Coronary artery (tissue), 2 donors: Measurements from ENCODE around the gene PLXNA2.

ENCODE experiments used
- DNase-seq: peaks from one replicate; pipeline ENCODE4 v3.0.0-alpha.2; 2017; ENCODE audit warnings: low spot score
- H3K27ac ChIP-seq, 2 donors: fragments of 200-600 bp; sonication (generic); one replicate each; pipeline ENCODE4 v1.5.1; 2016 to 2019
- H3K4me3 ChIP-seq: fragments of 200-600 bp; sonication (generic); 2 replicates; pipeline ENCODE4 v1.5.1; 2016; ENCODE audit warnings: mild to moderate bottlenecking, moderate library complexity
- TF ChIP-seq, protein P1 (sequence below): fragments of 200-600 bp; sonication (generic); IDR thresholded peaks from one replicate; pipeline ENCODE4 v1.5.1; 2019; ENCODE audit warnings: antibody characterized with exemption

PLXNA2 gene

GRCh38 chr1:208033236-208033635 lies 210.9 kb downstream of the PLXNA2 start:
- DNase-seq, result no peak
- H3K27ac ChIP-seq, result no peak overlapping the region
- TF ChIP-seq, protein P1, sequence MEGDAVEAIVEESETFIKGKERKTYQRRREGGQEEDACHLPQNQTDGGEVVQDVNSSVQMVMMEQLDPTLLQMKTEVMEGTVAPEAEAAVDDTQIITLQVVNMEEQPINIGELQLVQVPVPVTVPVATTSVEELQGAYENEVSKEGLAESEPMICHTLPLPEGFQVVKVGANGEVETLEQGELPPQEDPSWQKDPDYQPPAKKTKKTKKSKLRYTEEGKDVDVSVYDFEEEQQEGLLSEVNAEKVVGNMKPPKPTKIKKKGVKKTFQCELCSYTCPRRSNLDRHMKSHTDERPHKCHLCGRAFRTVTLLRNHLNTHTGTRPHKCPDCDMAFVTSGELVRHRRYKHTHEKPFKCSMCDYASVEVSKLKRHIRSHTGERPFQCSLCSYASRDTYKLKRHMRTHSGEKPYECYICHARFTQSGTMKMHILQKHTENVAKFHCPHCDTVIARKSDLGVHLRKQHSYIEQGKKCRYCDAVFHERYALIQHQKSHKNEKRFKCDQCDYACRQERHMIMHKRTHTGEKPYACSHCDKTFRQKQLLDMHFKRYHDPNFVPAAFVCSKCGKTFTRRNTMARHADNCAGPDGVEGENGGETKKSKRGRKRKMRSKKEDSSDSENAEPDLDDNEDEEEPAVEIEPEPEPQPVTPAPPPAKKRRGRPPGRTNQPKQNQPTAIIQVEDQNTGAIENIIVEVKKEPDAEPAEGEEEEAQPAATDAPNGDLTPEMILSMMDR, result no peak
- H3K4me3 ChIP-seq, result no peak overlapping the region

GRCh38 chr1:208031932-208032320 lies 212.3 kb downstream of the PLXNA2 start:
- H3K27ac ChIP-seq, result peak overlapping the region in 1 of 2 donors; percentile 88
- no peak for DNase-seq
- H3K4me3 ChIP-seq, result no peak overlapping the region
- TF ChIP-seq, protein P1, result no peak

DNA sequence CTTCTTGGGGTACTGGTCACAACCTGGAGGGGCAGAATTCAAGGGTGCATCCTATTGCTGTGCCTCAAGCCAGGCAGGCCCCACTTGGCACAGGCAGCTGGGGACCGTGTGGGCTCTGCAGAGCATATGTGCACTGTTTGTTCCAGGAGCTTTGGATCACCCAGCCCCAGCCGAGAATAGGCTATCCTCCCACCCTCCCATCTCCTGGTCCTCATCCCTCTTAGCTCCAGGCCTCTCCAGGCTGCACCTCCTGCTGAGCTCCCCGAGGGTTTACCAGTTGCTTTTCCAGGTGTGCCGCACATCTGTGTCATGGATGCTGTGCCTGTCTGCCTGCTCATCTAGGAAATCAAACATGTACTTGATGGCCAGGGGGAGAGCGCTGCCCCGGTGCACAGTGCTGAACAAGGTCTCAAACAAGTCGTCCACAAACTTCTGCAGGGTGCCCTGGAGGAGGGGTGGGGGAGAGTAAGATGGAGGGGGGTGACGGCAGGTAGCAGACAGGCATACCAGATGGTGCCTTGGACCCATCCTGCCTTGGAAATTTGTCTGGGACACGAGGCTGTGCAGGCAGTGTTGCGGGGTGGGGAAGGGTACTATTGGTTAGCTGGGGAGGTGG lies 212.8 kb downstream of the PLXNA2 start:
- Histone ChIP-seq H3K27ac (peak overlapping the region in 1 of 2 donors; percentile 88), H3K4me3 (no peak overlapping the region)
- DNase-seq, result no peak
- TF ChIP-seq, protein P1, result no peak

DNA sequence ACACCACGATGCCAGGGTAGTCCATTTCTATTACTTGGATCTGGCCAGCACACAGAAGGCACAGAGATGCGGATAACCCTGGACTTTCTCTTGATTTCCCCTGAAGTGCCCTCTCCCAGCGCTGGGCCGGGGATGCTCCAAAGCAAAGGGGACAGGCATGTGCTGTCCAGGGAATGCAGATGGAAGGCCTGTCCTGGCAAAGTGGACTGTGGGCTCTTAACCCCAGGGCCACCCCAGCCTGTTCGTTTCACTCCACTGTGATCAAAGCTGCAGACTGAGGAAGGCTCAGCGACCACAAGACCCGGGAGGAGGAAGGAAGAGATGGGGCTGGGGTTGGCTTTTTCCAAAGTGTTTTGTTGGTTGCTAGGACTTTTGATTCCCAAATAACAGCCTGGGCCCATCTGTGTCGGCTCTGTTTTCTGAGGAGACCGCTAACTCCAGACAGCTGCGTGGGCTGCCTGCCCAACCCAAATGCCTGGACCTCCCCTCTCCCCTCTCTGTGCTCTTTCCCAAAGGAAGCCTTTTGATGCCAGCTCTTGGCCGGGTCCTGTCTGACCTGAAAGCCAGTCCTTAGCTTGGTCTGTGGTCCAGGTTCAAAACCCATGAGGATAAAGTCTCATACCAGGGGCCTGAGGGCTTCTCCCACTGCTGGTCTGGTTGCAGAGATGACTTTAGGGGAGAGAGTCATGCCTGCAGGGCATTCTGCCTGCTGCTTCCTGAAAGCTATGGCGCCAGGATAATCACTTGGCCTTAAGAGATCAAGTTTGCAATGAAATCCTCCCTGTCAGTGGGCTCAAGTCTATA lies 213.7 kb downstream of the PLXNA2 start:
- no peak for DNase-seq
- H3K27ac ChIP-seq, result peak overlapping the region; percentile 45 to 88
- H3K4me3 ChIP-seq, result peak overlapping the region; percentile 8
- TF ChIP-seq, protein P1, result no peak

DNA sequence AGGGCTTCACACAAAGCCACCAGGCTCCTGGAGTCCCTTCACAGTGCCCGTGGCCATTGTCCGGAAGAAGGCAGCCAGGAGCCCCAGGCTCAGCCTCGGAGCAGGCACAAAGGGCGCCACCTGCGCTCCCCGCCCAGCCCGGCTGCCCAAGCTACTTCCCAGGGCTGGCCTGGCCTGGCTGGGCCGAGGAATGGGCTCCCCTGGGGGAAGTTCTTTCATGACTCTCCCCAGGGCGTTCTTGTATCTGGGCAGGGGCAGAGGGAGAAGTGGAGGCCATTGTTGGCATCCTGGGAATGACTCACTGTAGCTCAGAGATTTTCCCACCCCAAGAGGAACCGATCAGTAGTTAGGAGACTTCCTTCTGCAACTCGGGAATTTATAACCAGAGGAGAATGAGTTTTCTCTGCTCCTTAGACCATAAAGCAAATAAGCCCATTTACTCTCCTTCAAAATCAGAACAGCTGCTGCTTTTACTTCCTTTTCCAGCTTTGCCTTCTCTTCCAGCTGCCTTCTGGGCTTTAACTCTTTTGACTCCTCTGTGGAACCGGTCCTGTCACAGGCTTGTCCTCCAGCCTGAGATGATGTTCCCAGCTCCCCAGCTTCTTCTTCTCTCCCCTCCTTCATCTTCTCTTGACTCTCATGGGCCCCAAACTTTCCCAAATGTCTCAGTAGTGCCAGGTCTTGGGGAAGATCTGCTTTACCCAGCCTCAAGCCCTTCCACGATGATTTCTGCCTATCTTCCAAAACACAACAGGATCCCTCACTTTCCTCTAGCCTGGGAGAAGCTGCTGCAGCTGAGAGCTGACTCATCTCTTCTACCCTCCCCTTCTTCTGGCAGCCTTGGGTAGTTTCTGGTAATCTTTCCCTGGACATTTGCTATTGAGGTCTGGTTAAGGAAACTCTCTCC lies 214.6 kb downstream of the PLXNA2 start:
- DNase-seq, result peak; percentile 84
- TF ChIP-seq, protein P1, result no peak
- Histone ChIP-seq H3K4me3 (peak overlapping the region; percentile 8), H3K27ac (peak overlapping the region; percentile 45 to 88)

- Histone ChIP-seq H3K4me3 (no peak overlapping the region), H3K27ac (peak overlapping the region in 1 of 2 donors; percentile 88)
- TF ChIP-seq, protein P1, result no peak
- DNase-seq, result no peak
These were observed 215.7 kb downstream of the PLXNA2 start for GRCh38 chr1:208028526-208028925.
